Ectodermal cell (in vitro differentiated cells): ENCODE data around the gene STOML1.

Source experiments
- H3K27ac ChIP-seq: 2 replicates; pipeline ENCODE4 v1.7.0; 2013; ENCODE audit warnings: mild to moderate bottlenecking, low read depth, low read length; ENCODE audit not compliant: insufficient read depth, poor library complexity, severe bottlenecking
- H3K27me3 ChIP-seq: 2 replicates; pipeline ENCODE4 v1.7.0; 2013; ENCODE audit warnings: mild to moderate bottlenecking, low read length; ENCODE audit not compliant: insufficient read depth, control insufficient read depth, poor library complexity, severe bottlenecking
- H3K36me3 ChIP-seq: one replicate; pipeline ENCODE4 v1.7.0; 2013; ENCODE audit warnings: low read length; ENCODE audit not compliant: control insufficient read depth, insufficient read depth
- H3K4me1 ChIP-seq: one replicate; pipeline ENCODE4 v1.7.0; 2013; ENCODE audit warnings: low read length; ENCODE audit not compliant: control insufficient read depth, insufficient read depth
- H3K4me3 ChIP-seq: 2 replicates; pipeline ENCODE4 v1.7.0; 2013; ENCODE audit warnings: low read depth, low read length, control low read depth; ENCODE audit not compliant: insufficient read depth
- H3K9me3 ChIP-seq: 2 replicates; pipeline ENCODE4 v1.7.0; 2013; ENCODE audit warnings: mild to moderate bottlenecking, low read length, moderate library complexity; ENCODE audit not compliant: control insufficient read depth
- WGBS, 2 experiments: methylation state at CpG; one replicate each; pipeline ENCODE4 v1.1.7; 2013; ENCODE audit warnings: missing lambda C conversion rate in 2 of 2; 5-methylcytosine and 5-hydroxymethylcytosine counted together

STOML1 gene

DNA sequence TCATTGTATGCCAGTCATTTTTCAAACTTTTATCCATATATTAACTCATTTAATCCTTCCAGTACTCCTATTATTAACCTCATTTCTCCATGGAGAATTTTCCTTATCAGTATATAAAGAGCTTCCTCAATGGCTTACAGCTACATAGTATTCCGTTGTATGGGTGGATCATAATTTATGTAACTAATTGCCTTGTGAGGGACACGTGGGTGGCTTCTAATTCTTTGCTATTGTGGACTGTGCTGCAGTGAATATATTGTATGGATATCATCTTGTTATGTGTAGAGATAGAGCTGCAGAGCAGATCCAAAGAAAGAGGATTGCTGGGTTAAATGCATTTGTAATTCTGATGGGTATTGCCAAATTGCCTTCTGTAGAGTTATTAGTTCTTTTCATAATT is 27.6 kb upstream of the STOML1 start:
- no peak overlapping the region for H3K27ac ChIP-seq
- no peaks in the 10 kb centered on the region for H3K9me3 ChIP-seq
- H3K4me3 ChIP-seq = no peak overlapping the region
- WGBS, 2 experiments = 96% methylated on average over 2 of the region's 2 CpGs
- no peaks in the 10 kb centered on the region for H3K4me1 ChIP-seq
- no peaks in the 10 kb centered on the region for H3K27me3 ChIP-seq
- peaks cover 12% of the 10 kb centered on the region for H3K36me3 ChIP-seq

DNA sequence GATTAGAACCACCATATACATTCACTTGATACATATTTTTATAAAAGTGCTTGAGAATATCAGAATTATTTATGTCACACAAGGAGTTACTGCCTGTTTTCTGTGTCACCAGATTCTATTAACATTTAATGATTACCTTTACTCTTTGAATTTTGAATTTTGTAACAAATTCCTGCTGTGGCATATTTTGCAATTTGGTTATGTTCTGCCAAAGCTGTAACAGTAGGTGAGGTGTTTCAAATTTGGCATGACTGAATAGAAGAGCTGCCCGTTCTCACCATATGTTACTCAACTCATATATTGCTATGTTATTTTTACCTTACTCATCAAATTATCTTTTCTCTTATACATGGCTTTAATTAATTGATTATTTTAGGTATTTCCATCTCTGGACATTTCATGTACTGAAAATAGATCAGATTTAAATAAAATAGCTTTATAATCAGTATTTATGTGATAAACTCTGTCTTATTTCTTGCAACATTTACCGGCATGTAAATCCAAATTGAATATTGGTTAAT is 21.3 kb upstream of the STOML1 start:
- no peaks in the 10 kb centered on the region for H3K36me3 ChIP-seq
- WGBS, 2 experiments = 100% methylated on average over 2 of the region's 2 CpGs; no CpG with 5 or more reads in 1 of the 2 experiments
- H3K4me3 ChIP-seq = no peak overlapping the region
- H3K27me3 ChIP-seq = no peaks in the 10 kb centered on the region
- H3K9me3 ChIP-seq = no peaks in the 10 kb centered on the region
- no peaks in the 10 kb centered on the region for H3K4me1 ChIP-seq
- no peak overlapping the region for H3K27ac ChIP-seq

DNA sequence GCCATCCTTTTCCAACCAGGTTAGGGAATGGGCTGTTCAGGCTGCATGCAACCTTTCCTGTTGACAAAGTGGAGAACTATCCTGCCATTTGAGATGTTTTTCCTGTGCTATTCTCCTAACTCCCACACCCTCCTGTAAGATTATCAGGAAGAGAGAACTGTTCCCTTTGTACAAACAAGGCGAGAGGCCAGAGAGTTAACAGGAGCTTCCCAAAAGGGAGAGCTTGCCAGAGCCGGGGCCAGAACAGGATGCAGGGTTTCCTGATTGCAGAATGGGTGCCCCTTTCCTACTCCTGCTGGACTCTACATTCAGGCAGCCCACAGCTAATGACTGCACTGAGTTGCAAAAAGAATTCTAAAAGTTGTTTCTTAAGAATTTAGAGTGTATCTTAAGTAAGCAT is 19.5 kb upstream of the STOML1 start:
- H3K36me3 ChIP-seq = no peaks in the 10 kb centered on the region
- WGBS, 2 experiments = 87 to 92% methylated on average over 2 of the region's 2 CpGs
- no peaks in the 10 kb centered on the region for H3K4me1 ChIP-seq
- H3K9me3 ChIP-seq = no peaks in the 10 kb centered on the region
- no peak overlapping the region for H3K4me3 ChIP-seq
- no peaks in the 10 kb centered on the region for H3K27me3 ChIP-seq
- H3K27ac ChIP-seq = no peak overlapping the region

DNA sequence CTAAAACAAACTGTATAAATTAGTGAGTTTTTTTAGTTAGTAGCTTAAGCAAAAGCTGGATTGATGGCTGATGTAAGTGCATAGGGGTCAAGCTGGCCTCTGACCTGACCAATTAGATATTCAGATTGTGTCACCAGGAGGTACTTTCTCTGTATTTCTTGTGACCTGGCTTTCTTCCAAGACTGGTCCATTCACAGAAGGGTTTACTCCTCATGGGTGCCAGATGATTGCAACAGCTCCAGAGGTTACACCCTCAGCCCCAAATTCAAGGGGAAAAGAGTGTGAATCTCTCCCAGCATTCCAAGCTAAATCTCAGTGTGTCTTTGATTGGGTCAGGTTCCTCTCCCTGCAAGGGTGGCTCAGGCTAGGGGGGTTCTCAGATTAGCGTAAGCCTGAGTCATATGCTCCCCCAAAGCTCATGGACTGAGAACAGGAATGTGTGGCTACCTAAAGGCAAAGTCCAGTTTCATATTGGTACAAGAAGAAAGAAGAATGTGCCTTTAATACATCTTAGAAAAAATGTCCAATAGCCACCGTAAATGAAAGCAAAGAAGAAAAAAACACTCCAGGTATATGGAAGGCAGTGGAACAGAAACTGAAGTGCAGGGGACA is 18.9 kb upstream of the STOML1 start:
- H3K36me3 ChIP-seq = no peaks in the 10 kb centered on the region
- H3K27ac ChIP-seq = no peak overlapping the region
- 92 to 98% methylated on average over 2 of the region's 2 CpGs for WGBS, 2 experiments
- no peak overlapping the region for H3K4me3 ChIP-seq
- no peaks in the 10 kb centered on the region for H3K9me3 ChIP-seq
- H3K27me3 ChIP-seq = no peaks in the 10 kb centered on the region
- H3K4me1 ChIP-seq = no peaks in the 10 kb centered on the region

DNA sequence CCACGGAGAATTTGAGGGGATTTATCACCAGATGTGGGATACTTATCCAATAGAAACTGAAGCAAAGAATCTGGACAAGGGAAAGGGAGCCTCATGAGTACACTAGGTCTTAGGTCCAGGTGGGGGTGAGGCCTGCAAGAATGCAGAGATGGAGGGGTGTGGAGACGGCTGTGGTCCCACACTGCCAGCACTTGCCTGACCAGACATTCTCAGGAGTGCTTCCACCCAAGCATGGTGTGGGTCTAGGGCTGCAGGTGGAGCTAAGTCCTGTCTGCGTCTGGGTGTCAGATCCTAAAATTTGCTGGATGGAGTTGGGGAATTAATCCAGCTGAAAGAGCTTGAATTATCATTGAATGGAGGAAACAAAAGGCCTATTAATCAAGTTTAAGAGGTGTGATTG is 16.8 kb upstream of the STOML1 start:
- 94 to 97% methylated on average over 3 of the region's 3 CpGs for WGBS, 2 experiments
- Histone ChIP-seq H3K27ac (no peak overlapping the region), H3K4me3 (no peak overlapping the region), H3K36me3 (no peaks in the 10 kb centered on the region), H3K4me1 (no peaks in the 10 kb centered on the region), H3K9me3 (no peaks in the 10 kb centered on the region), H3K27me3 (no peaks in the 10 kb centered on the region)

DNA sequence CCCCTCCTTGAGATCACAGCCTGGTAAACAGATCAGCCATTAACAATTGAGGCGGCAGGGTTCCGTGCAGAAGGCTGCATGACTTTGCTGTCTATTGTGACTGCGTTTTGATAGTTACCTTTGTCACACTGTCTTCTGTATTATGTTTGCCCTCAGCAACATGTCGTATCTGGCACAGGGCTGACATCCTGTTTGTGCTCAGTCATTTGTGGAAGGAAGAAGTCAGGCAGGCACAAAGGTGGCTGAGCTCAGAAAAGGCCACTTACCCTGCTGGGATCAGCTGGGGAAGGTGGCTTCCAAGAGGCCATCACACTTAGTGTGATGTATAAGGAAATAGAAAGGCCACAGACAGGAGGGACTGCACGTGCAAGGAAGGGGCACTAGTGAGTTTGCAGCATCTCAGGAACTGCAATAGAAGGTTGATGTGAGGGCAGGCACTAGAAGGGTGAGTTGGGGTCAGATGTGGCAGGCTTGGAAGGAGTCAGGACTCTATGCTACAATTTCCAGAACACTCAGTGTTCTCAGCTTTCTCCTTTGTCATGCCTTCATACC is 15.8 kb upstream of the STOML1 start:
- Histone ChIP-seq H3K36me3 (no peaks in the 10 kb centered on the region), H3K4me1 (no peaks in the 10 kb centered on the region), H3K4me3 (no peak overlapping the region), H3K27me3 (no peaks in the 10 kb centered on the region), H3K9me3 (no peaks in the 10 kb centered on the region), H3K27ac (no peak overlapping the region)
- WGBS, 2 experiments = 89 to 90% methylated on average over 5 of the region's 5 CpGs

DNA sequence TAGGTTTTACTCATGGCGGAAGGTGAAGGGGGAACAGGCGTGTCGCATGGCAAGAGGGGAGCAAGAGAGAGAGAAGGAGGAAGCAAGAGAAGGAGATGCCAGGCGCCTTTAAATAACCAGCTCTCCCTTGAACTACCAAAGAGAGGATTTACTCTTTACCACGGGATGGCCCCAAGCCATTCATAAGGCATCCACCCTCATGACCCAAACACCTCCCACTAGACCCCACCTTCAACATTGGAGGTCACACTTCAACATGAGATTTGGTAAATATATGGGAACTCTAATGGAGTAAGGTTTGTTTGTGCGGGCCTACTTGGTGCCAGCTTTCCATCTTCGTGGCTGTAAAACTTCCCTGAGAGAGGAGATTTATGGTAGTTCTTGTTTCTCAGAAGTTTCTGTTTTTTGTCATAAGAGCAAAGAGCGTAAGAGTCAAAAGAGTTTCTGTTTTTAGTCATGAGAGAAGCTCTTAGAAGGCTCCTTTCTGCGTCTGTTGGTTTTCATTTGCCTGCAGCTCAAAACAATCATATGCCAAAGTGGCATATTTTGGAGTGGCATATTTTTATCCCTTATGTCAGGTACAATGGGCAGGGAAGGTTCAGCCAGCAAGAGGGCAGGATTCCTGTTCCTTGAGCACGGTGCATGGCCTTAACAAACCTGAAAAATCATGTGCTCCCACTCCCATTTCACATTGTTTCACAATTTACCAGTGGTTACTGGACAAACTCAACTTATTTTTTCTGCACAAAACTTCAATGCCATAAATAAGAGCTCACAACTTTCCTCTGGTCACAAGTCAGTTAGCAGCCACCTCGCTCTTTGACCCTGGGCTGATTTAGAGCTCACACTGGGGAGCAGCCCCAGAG is 14.9 kb upstream of the STOML1 start:
- H3K4me1 ChIP-seq = no peaks in the 10 kb centered on the region
- no peaks in the 10 kb centered on the region for H3K9me3 ChIP-seq
- no peak overlapping the region for H3K27ac ChIP-seq
- H3K27me3 ChIP-seq = no peaks in the 10 kb centered on the region
- no peaks in the 10 kb centered on the region for H3K36me3 ChIP-seq
- no peak overlapping the region for H3K4me3 ChIP-seq
- WGBS, 2 experiments = 92 to 95% methylated on average over 10 to 11 of the region's 11 CpGs

DNA sequence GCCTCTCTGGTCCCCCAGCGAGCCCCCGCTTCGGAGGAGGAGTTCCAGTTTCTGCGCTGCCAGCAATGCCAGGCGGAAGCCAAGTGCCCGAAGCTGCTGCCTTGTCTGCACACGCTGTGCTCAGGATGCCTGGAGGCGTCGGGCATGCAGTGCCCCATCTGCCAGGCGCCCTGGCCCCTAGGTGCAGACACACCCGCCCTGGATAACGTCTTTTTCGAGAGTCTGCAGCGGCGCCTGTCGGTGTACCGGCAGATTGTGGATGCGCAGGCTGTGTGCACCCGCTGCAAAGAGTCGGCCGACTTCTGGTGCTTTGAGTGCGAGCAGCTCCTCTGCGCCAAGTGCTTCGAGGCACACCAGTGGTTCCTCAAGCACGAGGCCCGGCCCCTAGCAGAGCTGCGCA is 5.9 kb upstream of the STOML1 start:
- no peaks in the 10 kb centered on the region for H3K27me3 ChIP-seq
- no peaks in the 10 kb centered on the region for H3K9me3 ChIP-seq
- 96% methylated on average over 27 of the region's 27 CpGs for WGBS, 2 experiments
- H3K36me3 ChIP-seq = peaks cover 5% of the 10 kb centered on the region
- H3K4me3 ChIP-seq = no peak overlapping the region
- peaks cover 10% of the 10 kb centered on the region for H3K4me1 ChIP-seq
- no peak overlapping the region for H3K27ac ChIP-seq

DNA sequence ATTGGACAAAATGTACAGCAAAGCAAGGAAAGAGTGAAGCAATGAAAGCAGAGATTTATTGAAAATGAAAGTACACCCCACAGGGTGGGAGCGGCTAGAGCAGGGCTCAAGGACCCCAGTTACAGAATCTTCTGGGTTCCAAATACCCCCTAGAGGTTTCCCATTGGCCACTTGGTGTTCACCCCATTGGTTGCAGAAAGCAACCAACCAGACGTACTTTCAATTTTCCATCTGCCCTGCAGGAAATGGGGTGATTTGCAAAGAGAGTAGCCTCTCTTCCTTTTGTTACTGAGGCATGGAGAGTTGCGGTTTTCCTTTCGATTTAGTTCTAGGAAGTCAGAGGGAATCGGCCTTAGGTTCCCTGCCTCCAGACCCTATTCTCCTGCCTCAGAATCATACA is 4.8 kb upstream of the STOML1 start:
- Histone ChIP-seq H3K4me1 (peaks cover 10% of the 10 kb centered on the region), H3K27me3 (no peaks in the 10 kb centered on the region), H3K36me3 (peaks cover 5% of the 10 kb centered on the region), H3K27ac (no peak overlapping the region), H3K4me3 (no peak overlapping the region), H3K9me3 (no peaks in the 10 kb centered on the region)
- WGBS, 2 experiments = 89 to 90% methylated on average over 5 of the region's 5 CpGs

DNA sequence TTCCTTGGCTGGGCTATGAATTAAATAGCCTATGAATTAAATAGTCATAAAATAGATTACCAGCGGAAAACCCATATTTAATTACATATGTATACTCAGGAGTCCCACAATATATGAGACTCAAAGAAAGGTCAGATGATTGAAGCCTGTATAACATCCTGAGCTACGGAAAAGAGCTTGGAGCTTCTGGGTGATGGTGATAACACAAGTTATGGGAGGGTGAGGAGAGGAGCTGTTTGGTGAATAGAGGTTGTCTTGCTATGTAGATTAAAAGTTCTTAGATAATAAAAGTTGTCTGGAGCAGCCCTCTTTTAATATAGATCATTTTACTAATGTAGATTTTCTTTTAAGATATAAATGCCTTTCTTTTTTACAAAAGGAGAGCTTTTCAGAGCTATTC is 4.2 kb upstream of the STOML1 start:
- Histone ChIP-seq H3K36me3 (peaks cover 5% of the 10 kb centered on the region), H3K9me3 (no peaks in the 10 kb centered on the region), H3K27ac (no peak overlapping the region), H3K4me3 (no peak overlapping the region), H3K4me1 (peaks cover 13% of the 10 kb centered on the region), H3K27me3 (no peaks in the 10 kb centered on the region)
- WGBS, 2 experiments = 89 to 96% methylated on average over 1 to 2 of the region's 2 CpGs
